OCI-LY1 (cell line): ENCODE measurements around the gene FKBP15.

Experiments
- H2AFZ ChIP-seq: fragments of 200-600 bp; sonication (generic), shearing (Covaris generic); 2 replicates; pipeline ENCODE4 v1.6.0; 2014; ENCODE audit warnings: antibody characterized with exemption, mild to moderate bottlenecking, low read length
- H3F3A ChIP-seq: fragments of 200-600 bp; sonication (generic), shearing (Covaris generic); 2 replicates; pipeline ENCODE4 v1.6.0; 2014; ENCODE audit warnings: mild to moderate bottlenecking, antibody characterized with exemption, low read length, moderate library complexity; ENCODE audit not compliant: insufficient read depth
- H3K27ac ChIP-seq: fragments of 200-600 bp; sonication (generic); 2 replicates; pipeline ENCODE4 v1.5.1; 2014; ENCODE audit warnings: low read length, mixed run types, mild to moderate bottlenecking, low read depth; ENCODE audit not compliant: poor library complexity, severe bottlenecking
- H3K27me3 ChIP-seq: fragments of 200-600 bp; sonication (generic); 2 replicates; pipeline ENCODE4 v1.6.0; 2014; ENCODE audit warnings: antibody characterized with exemption, mild to moderate bottlenecking, low read length, moderate library complexity; ENCODE audit not compliant: insufficient read depth
- H3K36me3 ChIP-seq: fragments of 200-600 bp; sonication (generic); 2 replicates; pipeline ENCODE4 v1.6.1; 2014; ENCODE audit warnings: mild to moderate bottlenecking, antibody characterized with exemption, low read length, moderate library complexity, mixed read lengths; ENCODE audit not compliant: insufficient read depth
- H3K4me1 ChIP-seq: fragments of 200-600 bp; sonication (generic); 2 replicates; pipeline ENCODE4 v1.5.1; 2014; ENCODE audit warnings: mild to moderate bottlenecking, low read length, moderate library complexity; ENCODE audit not compliant: insufficient read depth, severe bottlenecking
- H3K4me2 ChIP-seq: fragments of 200-600 bp; sonication (generic), shearing (Covaris generic); 2 replicates; pipeline ENCODE4 v1.6.1; 2014; ENCODE audit warnings: low read length
- H3K4me3 ChIP-seq: fragments of 200-600 bp; sonication (generic); 2 replicates; pipeline ENCODE4 v1.5.1; 2014; ENCODE audit warnings: low read length, low read depth, mild to moderate bottlenecking, mixed read lengths; ENCODE audit not compliant: poor library complexity, severe bottlenecking
- H3K79me2 ChIP-seq: fragments of 200-600 bp; shearing (Covaris generic); 2 replicates; pipeline ENCODE4 v1.6.1; 2016; ENCODE audit warnings: mixed run types, low read length, mixed read lengths; ENCODE audit not compliant: insufficient read depth
- H3K9ac ChIP-seq: fragments of 200-600 bp; sonication (generic), shearing (Covaris generic); 2 replicates; pipeline ENCODE4 v1.6.1; 2014; ENCODE audit warnings: mild to moderate bottlenecking, low read length, mixed read lengths
- H3K9me2 ChIP-seq: fragments of 200-600 bp; sonication (generic), shearing (Covaris generic); 2 replicates; pipeline ENCODE4 v1.6.1; 2014; ENCODE audit warnings: low read depth, mild to moderate bottlenecking, low read length, mixed read lengths
- H3K9me3 ChIP-seq: fragments of 200-600 bp; shearing (Covaris generic); 2 replicates; pipeline ENCODE4 v1.6.1; 2014; ENCODE audit warnings: low read length, mixed read lengths
- H4K20me1 ChIP-seq: fragments of 200-600 bp; sonication (generic), shearing (Covaris generic); 2 replicates; pipeline ENCODE4 v1.6.0; 2016; ENCODE audit warnings: mild to moderate bottlenecking, low read length; ENCODE audit not compliant: insufficient read depth
- CTCF ChIP-seq: fragments of 200-600 bp; sonication (generic), shearing (Covaris generic); IDR thresholded peaks from 2 replicates; pipeline ENCODE4 v1.5.1; 2017; ENCODE audit warnings: mild to moderate bottlenecking, antibody characterized with exemption, low read length, moderate library complexity, mixed read lengths
- EZH2 ChIP-seq: fragments of 200-600 bp; sonication (generic), shearing (Covaris generic); IDR thresholded peaks from 2 replicates; pipeline ENCODE4 v1.8.0; 2017; ENCODE audit warnings: borderline replicate concordance, mixed run types, mild to moderate bottlenecking, antibody characterized with exemption, low read length, moderate library complexity, mixed read lengths

FKBP15 gene

GRCh38 chr9:113155911-113156588 is 65.0 kb downstream of the FKBP15 start:
- Histone ChIP-seq H3K9me3 (no peaks in the 10 kb centered on the region), H3F3A (no peaks in the 10 kb centered on the region), H3K9me2 (no peaks in the 10 kb centered on the region), H2AFZ (no peak overlapping the region), H3K4me1 (peaks cover 2% of the 10 kb centered on the region), H4K20me1 (no peaks in the 10 kb centered on the region), H3K9ac (no peak overlapping the region), H3K4me2 (no peak overlapping the region), H3K79me2 (no peaks in the 10 kb centered on the region), H3K27ac (no peak overlapping the region), H3K27me3 (no peaks in the 10 kb centered on the region), H3K36me3 (peaks cover 10% of the 10 kb centered on the region), H3K4me3 (no peak overlapping the region)
- TF ChIP-seq CTCF (no peak), EZH2 (no peak)

GRCh38 chr9:113154946-113155345 is 66.1 kb downstream of the FKBP15 start:
- Histone ChIP-seq H3K9me2 (no peaks in the 10 kb centered on the region), H3K36me3 (peaks cover 5% of the 10 kb centered on the region; the same call in 1 of the 2 replicates), H3K4me2 (no peak overlapping the region), H3K9ac (no peak overlapping the region), H2AFZ (no peak overlapping the region), H3F3A (no peaks in the 10 kb centered on the region), H3K79me2 (no peaks in the 10 kb centered on the region), H3K4me1 (peaks cover 8% of the 10 kb centered on the region), H4K20me1 (no peaks in the 10 kb centered on the region), H3K4me3 (no peak overlapping the region), H3K9me3 (no peaks in the 10 kb centered on the region), H3K27me3 (no peaks in the 10 kb centered on the region), H3K27ac (no peak overlapping the region)
- TF ChIP-seq CTCF (no peak), EZH2 (no peak)

- no peak overlapping the region for H2AFZ ChIP-seq
- H3K27ac ChIP-seq, result no peak overlapping the region
- H3K9me3 ChIP-seq, result no peaks in the 10 kb centered on the region
- TF ChIP-seq CTCF (no peak), EZH2 (no peak)
- H3F3A ChIP-seq, result no peaks in the 10 kb centered on the region
- H3K79me2 ChIP-seq, result no peaks in the 10 kb centered on the region
- no peaks in the 10 kb centered on the region for H3K9me2 ChIP-seq
- peaks cover 8% of the 10 kb centered on the region for H3K4me1 ChIP-seq
- H4K20me1 ChIP-seq, result no peaks in the 10 kb centered on the region
- H3K4me2 ChIP-seq, result no peak overlapping the region
- no peak overlapping the region for H3K4me3 ChIP-seq
- peaks cover 5% of the 10 kb centered on the region; the same call in 1 of the 2 replicates for H3K36me3 ChIP-seq
- no peak overlapping the region for H3K9ac ChIP-seq
- no peaks in the 10 kb centered on the region for H3K27me3 ChIP-seq
Observed at GRCh38 chr9:113154471-113154870, 66.6 kb downstream of the FKBP15 start.
